GOT3 (cell line): ENCODE results near the gene HHLA2.
"Not testable (repeated sequence)": the region's sequence is repeated elsewhere in the genome, so short reads cannot be mapped to it uniquely, and the experiment has no call there.

Experiments
- DNase-seq: peaks from one replicate; lab custom pipeline; 2025; ENCODE audit warnings: mixed read lengths; lab: John Stamatoyannopoulos, UW

HHLA2 gene

DNA sequence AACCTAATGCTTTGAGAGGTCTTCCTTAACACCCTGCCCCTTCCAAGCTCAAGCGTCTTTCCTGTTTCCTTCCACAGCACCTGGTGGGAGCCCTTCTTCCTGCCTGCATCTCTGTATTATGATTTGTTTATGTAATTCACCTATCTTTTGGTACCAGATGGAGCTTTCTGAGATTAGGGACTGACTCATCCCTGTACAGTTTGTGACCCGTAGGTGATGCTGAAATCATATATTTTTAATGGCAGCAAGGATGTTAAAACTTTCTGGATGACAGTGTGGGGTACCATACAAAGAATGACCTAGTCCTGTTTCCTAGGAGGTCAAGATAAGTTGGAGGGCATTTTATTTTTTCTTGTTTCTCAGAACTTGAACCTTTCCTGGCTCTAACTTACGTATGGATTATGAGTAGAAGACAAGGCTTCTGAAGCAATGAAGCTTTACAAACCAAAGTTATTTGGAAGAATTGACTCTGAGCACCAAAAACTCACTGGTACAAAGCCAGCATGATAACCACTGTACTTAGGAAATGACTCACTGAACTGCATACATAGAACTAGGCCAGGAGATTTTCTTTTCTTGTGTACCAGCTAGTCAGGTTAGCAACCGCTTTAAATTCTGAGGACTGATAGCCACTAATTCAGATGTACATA, 46.6 kb downstream of the HHLA2 start:
- no peak for DNase-seq

DNA sequence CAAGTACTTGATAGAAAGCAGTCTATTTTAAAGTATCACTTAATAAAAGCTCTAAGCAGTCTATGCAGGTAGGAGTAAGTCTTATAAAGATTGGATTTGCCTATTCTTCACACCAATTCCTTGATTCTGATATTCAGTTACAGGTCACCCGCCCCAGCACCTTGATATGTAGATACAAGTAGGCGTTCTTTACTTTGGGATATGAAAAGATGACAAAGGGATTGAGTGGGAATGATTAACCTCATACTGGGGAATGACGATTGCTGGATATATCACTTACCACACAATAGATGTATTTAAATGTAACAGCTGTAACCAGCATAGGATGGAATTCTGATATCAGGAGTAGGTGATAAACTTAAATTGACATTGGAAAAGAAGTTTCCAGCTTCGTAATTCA, 47.1 kb downstream of the HHLA2 start:
- no peak for DNase-seq

- DNase-seq: no peak
Observed at GRCh38 chr3:108345492-108346205, 49.3 kb downstream of the HHLA2 start.

DNA sequence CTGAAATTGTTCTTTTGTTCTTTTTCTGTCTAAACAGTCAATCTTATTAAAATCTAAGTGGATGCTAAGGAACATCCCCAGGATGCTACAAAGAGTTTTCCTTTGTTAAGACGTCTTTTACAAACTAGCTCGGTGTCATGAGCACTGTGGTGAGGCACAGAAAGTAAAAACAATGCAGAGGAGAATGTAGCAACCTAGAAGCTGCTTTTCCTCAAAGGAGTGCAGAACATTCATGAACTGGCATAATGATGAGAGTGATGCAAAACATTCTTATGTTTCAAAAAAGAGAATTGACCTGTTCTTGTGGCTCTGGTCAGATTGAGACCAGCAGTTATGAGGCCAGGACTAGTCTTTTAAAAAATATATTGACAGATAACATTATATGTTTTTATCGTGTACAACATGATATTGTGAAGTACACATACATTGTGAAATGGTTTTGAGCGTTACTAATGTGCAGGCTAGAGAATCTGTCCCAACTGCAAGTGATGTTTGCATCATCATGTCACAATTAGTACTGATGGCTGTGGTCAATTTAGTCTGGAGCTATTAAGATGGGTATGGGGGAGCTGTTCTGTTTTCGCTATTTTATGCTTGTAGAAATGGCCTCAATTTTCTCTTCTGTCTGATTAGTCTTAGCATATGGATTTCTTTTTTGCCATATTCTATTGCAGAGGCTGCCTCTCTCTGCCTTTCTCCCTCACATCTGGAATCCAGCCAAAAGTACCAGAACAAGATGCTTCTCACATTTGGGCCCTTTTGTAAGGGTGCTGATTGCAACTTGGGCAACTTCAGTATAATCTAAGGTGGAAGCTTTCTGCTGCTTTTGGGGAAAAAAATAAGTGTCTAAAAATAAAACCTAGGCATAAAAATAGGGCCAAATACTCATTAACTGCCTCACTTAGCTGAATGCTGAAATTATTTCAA, 50.2 kb downstream of the HHLA2 start:
- DNase-seq: no peak

DNA sequence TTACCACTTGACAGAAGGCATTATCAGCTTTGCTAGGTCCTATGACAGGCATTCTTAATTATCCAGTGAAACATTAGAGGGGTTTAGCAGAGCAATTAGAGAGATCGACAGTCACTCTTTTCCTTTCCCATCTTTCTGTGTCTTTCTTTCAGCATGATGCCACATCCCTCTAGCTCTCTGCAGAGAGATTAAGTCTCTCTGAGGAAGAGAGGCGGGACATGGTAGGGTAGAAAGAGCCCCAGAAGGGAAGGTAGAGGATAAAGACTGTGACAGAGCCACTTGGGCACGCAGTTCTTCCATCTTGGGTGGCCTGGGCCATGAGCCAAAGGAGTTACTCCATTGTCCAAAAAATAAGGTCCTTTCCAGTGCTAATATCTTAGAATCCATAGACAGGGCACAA, 55.8 kb downstream of the HHLA2 start:
- no peak for DNase-seq

DNA sequence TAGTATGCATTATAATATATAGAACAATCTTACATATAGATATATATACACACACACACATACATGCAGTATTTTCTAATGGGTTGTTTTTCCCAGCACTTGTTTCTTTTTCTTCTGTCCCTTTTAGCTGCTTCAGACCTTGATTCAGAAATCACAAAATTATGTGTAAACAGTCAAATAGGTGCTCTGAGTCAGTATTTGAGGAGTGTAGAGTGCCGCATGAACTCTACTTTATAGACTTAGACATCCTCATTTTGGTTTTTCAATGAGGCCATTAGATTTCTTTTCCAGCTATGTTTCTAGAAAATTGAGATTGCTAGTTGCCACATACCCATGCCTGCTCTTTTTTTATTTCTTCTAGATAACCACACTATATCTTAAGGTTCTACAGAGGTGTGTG, 58.2 kb downstream of the HHLA2 start:
- DNase-seq: no peak

GRCh38 chr3:108357042-108357441, 60.7 kb downstream of the HHLA2 start:
- DNase-seq: no peak

DNA sequence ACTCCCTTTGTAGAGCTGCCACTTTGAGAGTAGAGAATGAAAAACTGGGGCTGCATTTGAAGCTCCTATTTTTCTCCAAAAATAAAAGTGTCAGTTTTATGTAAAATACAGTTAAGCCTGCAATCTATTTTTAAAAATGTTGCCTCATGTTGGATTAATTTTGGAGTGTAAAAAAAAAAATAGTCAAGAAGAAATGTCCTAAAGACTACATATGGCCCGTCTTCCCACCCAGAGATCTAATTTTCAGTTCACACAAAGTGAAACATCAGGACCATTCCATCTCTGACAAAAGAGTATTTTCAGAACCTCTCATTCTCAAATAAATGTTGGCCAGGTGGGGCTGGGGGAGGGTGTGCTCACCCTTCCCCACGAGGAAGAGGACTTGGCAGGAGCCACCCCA, 62.7 kb downstream of the HHLA2 start:
- no peak for DNase-seq

DNA sequence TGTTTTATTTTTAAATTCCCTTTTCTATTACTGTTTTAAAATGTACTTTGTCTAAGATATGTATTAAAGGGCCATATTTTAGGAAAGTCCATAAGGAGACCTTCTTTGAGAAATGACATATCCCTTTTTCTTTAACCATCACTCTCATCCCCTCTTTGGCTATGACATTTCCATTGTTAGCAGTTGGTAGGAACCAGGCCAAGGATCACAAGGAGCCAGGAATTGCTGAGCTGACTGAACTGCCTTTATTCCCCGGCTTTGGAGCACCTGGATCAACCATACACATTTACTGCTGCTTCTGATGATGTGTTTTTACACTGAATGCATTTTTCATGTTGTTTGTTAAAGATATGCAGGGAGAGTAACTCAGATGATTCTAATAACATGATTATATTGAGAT, 79.7 kb downstream of the HHLA2 start:
- DNase-seq: no peak

DNA sequence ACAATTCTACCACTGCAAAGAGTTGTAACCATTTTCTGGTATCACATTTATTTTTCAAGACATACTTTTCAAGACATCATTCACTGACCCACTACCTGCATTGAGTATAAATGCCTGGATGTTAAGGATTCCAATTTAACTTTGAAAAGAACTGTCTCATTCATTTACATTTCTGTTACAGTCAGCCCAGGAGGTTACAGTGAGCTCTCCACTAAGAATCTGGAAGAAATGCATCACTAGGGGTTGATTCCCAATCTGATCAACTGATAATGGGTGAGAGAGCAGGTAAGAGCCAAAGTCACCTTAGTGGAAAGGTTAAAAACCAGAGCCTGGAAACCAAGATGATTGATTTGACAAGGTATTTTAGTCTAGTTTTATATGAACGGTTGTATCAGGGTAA, 81.0 kb downstream of the HHLA2 start:
- no peak for DNase-seq

DNA sequence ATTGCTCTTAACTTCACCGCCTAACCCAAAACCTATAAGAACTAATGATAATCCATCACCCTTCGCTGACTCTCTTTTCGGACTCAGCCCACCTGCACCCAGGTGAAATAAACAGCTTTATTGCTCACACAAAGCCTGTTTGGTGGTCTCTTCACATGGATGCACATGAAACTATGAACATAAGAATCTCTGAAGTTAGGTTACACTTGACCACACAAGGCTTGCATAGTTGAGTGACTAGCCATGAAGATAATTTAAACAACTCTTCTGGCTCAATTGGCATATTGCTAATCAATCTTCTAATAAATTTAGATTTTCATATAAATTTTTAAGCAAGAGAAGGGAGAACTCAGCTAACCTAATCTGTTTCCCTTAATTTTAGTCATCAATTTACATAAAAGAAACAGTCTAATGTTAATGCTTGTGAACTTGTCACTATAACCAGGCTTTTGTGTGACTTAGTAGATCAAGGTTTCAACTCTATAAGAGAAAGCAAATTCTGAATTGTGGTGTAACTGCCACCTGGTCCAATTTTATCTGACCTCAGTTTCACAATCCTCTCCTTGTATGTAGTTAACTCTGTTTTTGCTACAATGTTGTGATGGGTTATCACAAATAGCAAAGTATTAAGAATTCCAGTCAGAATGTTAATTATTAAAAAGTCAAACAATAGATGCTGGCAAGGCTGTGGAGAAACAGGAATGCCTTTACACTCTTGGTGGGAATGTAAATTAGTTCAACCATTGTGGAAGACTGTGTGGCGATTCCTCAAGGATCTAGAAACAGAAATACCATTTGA, 82.0 kb downstream of the HHLA2 start:
- DNase-seq: no peak

DNA sequence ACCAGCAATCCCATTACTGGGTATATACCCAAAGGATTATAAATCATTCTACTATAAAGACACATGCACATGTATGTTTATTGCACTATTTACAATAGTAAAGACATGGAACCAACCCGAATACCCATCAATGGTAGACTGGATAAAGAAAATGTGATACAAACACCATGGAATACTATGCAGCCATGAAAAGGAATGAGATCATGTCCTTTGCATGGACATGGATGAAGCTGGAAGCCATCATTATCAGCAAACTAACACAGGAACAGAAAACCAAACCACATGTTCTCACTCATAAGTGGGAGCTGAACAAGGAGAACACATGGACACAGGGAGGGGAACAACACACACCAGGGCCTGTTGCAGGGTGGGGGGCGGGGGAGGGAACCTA, 82.6 kb downstream of the HHLA2 start:
- not testable (repeated sequence) for DNase-seq

GRCh38 chr3:108380128-108380795, 83.9 kb downstream of the HHLA2 start:
- DNase-seq: no peak

- no peak for DNase-seq
Observed at GRCh38 chr3:108381529-108382140, 85.3 kb downstream of the HHLA2 start.

DNA sequence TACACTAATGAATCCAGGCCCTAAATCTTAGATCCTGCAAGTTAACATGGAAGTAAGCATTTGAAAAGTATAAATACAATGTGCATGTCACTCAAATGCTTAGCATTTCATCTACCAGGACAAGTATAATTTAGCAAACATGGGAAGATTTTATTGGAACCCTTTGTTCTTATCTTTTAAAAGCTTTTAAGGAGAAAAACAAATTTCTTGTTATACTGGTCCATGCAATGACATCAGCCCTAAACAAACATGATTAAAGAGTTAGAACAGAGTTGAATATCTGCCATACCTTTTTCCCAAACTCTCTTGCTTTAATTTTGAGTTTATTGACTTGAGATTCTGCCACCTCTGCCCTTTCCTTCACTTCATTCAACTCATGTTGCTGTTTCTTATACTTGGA, 87.0 kb downstream of the HHLA2 start:
- DNase-seq: no peak

DNA sequence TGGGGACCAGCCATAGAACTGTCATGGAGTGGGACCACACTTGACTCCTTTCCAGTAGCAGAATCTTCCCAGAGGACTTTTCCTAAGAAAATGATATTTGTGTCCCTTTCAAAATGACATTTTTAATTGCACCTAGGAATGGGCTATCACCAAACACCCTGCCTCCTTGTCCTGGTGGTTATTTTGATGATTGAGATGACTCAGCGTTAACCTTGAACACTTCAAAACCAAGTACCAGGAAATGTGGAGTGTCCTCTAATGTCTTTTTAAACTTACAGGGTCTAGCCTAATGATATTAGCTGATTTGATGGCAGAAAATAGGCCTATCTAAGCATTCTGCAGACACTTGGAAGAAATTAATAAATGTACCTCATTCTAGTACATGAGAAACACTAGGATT, 90.7 kb downstream of the HHLA2 start:
- DNase-seq: no peak

DNA sequence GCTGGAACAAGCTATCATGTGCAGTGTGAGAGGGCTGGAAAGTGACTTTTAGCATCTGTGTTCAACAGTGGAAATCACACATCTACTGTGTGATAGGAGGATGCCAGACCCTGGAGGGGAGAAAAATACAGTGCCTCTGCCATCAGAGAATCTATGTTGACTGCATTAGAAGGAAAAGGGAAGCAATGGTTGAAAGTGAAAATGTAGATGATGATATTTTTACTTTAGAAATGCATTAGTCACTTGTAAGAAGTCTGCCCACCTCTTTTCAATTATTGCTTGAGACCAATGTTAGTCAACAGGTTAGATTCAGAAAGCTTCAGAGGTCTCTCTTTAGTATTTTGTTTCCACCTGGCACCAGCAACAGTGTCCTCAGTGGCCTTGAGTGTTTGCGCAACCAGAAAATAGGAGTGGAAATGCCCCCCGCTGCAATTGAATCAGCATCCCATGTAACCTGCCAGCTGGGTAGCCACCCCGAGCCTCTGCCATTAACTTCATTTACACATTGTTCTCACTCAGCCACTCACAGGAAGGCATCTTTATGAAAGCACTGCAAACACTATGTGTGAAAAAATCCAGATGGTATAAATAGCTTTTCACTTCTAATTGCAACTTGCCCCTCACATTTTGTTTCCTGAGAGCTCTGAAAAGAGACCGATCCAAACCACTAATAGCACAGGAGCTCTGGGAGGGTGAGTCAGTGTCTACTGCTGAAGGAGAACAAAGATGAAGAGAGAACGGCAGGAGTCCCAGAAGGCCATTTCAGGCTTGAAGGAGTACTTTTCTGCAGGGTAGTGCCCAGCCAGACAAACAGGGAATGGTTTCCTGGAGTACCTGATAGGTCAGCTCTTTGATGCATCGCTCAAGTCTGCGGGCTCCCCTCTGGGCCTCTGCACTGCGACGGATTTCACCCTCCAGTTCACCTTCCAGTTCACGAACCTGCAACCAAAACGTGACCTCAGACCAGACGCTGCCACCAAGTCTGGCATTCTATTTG, 92.1 kb downstream of the HHLA2 start:
- DNase-seq: no peak

DNA sequence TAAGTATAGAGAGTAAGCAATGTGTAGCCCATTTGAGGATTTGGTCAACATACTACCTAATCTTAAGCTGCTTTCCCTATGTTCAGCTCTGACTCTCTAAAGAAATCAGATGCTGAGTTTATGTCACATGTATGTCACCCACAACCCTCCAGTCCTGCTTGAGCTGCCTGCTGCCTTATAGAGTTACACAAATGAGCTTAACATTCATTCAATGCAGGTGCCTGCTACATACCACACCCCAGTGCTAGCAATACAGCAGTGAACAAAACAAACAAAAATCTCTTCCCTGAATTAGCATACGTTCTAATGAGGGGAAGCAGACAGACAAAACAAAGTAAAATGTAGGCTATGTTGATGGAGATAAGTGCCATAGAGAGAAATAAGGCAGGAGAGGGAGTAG, 93.0 kb downstream of the HHLA2 start:
- no peak for DNase-seq

DNA sequence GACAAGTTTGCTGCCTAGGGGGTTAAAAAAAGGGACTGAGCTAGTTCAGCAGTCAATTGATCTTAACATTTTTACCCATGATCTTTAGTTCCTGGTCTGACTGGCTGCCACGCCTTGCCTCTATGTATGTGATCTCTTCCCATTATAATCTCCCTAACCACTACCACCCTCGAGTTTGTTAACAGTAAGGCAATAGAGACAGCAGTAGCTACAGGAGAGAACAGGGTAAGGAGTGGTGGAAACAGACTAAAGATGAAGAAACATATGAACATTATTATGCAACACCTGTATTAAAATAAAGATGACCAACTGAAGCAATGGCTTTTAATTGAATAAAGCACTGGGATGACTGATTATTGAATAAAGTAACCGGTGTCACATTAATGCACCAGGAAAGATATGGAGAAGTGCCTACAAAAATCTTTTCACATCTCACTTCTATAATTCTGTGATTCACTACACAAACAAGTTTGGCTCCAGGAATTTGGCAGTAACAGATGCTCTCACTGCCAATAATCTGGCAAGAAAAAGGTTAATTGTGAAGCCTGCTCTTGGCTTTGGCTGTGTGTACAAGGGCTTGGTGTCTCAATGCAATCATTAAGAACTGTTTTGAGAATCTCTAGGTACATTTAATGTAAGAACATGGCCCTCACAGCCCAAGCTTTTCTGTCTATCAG, 95.7 kb downstream of the HHLA2 start:
- DNase-seq: no peak
